Hepatocyte (in vitro differentiated cells): Measurements from ENCODE around the gene BHLHE23. TPM values are rescaled to one million over a fixed set of nuclear protein-coding genes. Genes with fewer than 3 reads are reported as not detected.

ENCODE experiments used
- DNase-seq: peaks from one replicate; pipeline ENCODE4 v3.0.0-alpha.2; 2016; ENCODE audit warnings: low spot score
- H2AFZ ChIP-seq: fragments of 200-600 bp; sonication (generic); 2 replicates; pipeline ENCODE4 v1.6.0; 2016; ENCODE audit warnings: antibody characterized with exemption, mild to moderate bottlenecking
- H3K27ac ChIP-seq: fragments of 200-600 bp; sonication (generic); 2 replicates; pipeline ENCODE4 v1.5.1; 2016; ENCODE audit warnings: mild to moderate bottlenecking
- H3K27me3 ChIP-seq: fragments of 200-600 bp; sonication (generic); 2 replicates; pipeline ENCODE4 v1.6.1; 2016
- H3K36me3 ChIP-seq: fragments of 200-600 bp; sonication (generic); replicated peaks from 2 replicates; pipeline ENCODE4 v1.5.1; 2016; ENCODE audit warnings: low read depth; ENCODE audit not compliant: insufficient read depth
- H3K4me1 ChIP-seq: fragments of 200-600 bp; sonication (generic); 2 replicates; pipeline ENCODE4 v1.5.1; 2016; ENCODE audit warnings: mild to moderate bottlenecking, moderate library complexity; ENCODE audit not compliant: insufficient read depth
- H3K4me2 ChIP-seq: fragments of 200-600 bp; sonication (generic); 2 replicates; pipeline ENCODE4 v1.6.0; 2016
- H3K4me3 ChIP-seq: fragments of 200-600 bp; sonication (generic); 2 replicates; pipeline ENCODE4 v1.5.1; 2016; ENCODE audit warnings: mild to moderate bottlenecking
- H3K79me2 ChIP-seq: fragments of 200-600 bp; sonication (generic); 2 replicates; pipeline ENCODE4 v1.6.0; 2017; ENCODE audit warnings: mild to moderate bottlenecking
- H3K9me2 ChIP-seq: fragments of 200-600 bp; sonication (generic); replicated peaks from 2 replicates; pipeline ENCODE4 v1.6.0; 2017; ENCODE audit warnings: mild to moderate bottlenecking; ENCODE audit not compliant: insufficient read depth
- H3K9me3 ChIP-seq: fragments of 200-600 bp; sonication (generic); 2 replicates; pipeline ENCODE4 v1.5.1; 2016; ENCODE audit warnings: low read depth, mild to moderate bottlenecking
- H4K20me1 ChIP-seq: fragments of 200-600 bp; sonication (generic); 2 replicates; pipeline ENCODE4 v1.6.0; 2016; ENCODE audit warnings: mild to moderate bottlenecking; ENCODE audit not compliant: insufficient read depth, poor library complexity, severe bottlenecking
- EZH2 ChIP-seq: fragments of 200-600 bp; sonication (generic); IDR thresholded peaks from 2 replicates; pipeline ENCODE4 v1.6.1; 2016; ENCODE audit warnings: antibody characterized with exemption, mild to moderate bottlenecking, borderline replicate concordance
- EZH2phosphoT487 ChIP-seq: fragments of 200-600 bp; sonication (generic); IDR thresholded peaks from one replicate; pipeline ENCODE4 v1.6.1; 2018; ENCODE audit warnings: antibody characterized with exemption, mild to moderate bottlenecking, low read depth, moderate library complexity; ENCODE audit not compliant: unreplicated experiment, severe bottlenecking
- WGBS: methylation state at CpG from one replicate; pipeline ENCODE4 v1.1.6; 2016; ENCODE audit warnings: low lambda C conversion rate; ENCODE audit errors: missing lambda C conversion rate; 5-methylcytosine and 5-hydroxymethylcytosine counted together
- polyA plus RNA-seq: library from polyadenylated mRNA; unstranded; fragments of >200 nt; fragmentation: Nextera tagmentation; extraction: Ambion mirVana; gene quantifications from 2 replicates; pipeline ENCODE4 v1.2.1, GENCODE V29; 2016
- total RNA-seq: library from RNA; depleted of rRNA; stranded (reverse); fragments of >200 nt; gene quantifications from 2 replicates; pipeline ENCODE4 v1.2.3, GENCODE V29; 2014
- TF ChIP-seq, protein P1 (sequence below): fragments of 200-600 bp; sonication (generic); IDR thresholded peaks from 2 replicates; pipeline ENCODE4 v1.5.1; 2016; ENCODE audit warnings: antibody characterized with exemption, mild to moderate bottlenecking; ENCODE audit not compliant: poor library complexity

The BHLHE23 gene
- total and polyA plus RNA-seq, 2 experiments from 2014 or later = not detected

GRCh38 chr20:63049561-63050221 is 42.9 kb upstream of the BHLHE23 start:
- Histone ChIP-seq H3K79me2 (no peaks in the 10 kb centered on the region), H3K4me3 (no peak overlapping the region), H3K9me3 (no peaks in the 10 kb centered on the region), H3K4me1 (no peaks in the 10 kb centered on the region), H3K9me2 (no peaks in the 10 kb centered on the region), H2AFZ (no peak overlapping the region), H3K27ac (no peak overlapping the region), H4K20me1 (no peaks in the 10 kb centered on the region), H3K27me3 (no peaks in the 10 kb centered on the region), H3K36me3 (no peaks in the 10 kb centered on the region), H3K4me2 (no peak overlapping the region)
- DNase-seq = no peak
- 91% methylated on average over 19 of the region's 19 CpGs for whole genome bisulfite sequencing
- no peak for TF ChIP-seq EZH2
- TF ChIP-seq EZH2phosphoT487 = no peak
- TF ChIP-seq, protein P1, sequence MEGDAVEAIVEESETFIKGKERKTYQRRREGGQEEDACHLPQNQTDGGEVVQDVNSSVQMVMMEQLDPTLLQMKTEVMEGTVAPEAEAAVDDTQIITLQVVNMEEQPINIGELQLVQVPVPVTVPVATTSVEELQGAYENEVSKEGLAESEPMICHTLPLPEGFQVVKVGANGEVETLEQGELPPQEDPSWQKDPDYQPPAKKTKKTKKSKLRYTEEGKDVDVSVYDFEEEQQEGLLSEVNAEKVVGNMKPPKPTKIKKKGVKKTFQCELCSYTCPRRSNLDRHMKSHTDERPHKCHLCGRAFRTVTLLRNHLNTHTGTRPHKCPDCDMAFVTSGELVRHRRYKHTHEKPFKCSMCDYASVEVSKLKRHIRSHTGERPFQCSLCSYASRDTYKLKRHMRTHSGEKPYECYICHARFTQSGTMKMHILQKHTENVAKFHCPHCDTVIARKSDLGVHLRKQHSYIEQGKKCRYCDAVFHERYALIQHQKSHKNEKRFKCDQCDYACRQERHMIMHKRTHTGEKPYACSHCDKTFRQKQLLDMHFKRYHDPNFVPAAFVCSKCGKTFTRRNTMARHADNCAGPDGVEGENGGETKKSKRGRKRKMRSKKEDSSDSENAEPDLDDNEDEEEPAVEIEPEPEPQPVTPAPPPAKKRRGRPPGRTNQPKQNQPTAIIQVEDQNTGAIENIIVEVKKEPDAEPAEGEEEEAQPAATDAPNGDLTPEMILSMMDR = no peak

DNA sequence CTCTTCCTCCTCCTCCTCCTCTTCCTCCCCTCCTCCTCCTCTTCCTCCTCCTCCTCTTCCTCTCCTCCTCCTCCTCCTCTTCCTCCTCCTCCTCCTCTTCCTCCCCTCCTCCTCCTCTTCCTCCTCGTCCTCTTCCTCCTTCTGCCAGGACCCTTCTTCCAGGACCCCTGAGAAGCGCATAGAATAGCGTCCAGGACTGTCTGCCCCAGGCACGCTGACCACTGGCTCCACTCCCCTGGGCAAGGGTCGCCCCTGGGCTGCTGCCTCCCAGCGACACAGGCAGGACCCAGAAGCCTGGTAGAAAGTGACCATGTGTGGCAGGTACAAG is 42.4 kb upstream of the BHLHE23 start:
- Histone ChIP-seq H4K20me1 (no peaks in the 10 kb centered on the region), H3K9me2 (no peaks in the 10 kb centered on the region), H3K4me3 (no peak overlapping the region), H3K9me3 (no peaks in the 10 kb centered on the region), H3K27ac (no peak overlapping the region), H3K36me3 (no peaks in the 10 kb centered on the region), H3K4me1 (no peaks in the 10 kb centered on the region), H2AFZ (no peak overlapping the region), H3K4me2 (no peak overlapping the region), H3K27me3 (no peaks in the 10 kb centered on the region), H3K79me2 (no peaks in the 10 kb centered on the region)
- 83% methylated on average over 6 of the region's 6 CpGs for WGBS
- TF ChIP-seq EZH2 (no peak), EZH2phosphoT487 (no peak)
- TF ChIP-seq, protein P1 = no peak
- DNase-seq = no peak

- no peak for DNase-seq
- no peaks in the 10 kb centered on the region for H3K27me3 ChIP-seq
These were observed 41.9 kb upstream of the BHLHE23 start for GRCh38 chr20:63048516-63049190.

More at GRCh38 chr20:63048516-63049190, 41.9 kb upstream of the BHLHE23 start:
- no peaks in the 10 kb centered on the region for H3K4me1 ChIP-seq
- H3K27ac ChIP-seq = no peak overlapping the region
- 95% methylated on average over 7 of the region's 12 CpGs for WGBS
- H4K20me1 ChIP-seq = no peaks in the 10 kb centered on the region
- H2AFZ ChIP-seq = no peak overlapping the region
- no peak overlapping the region for H3K4me3 ChIP-seq
- H3K36me3 ChIP-seq = no peaks in the 10 kb centered on the region
- H3K4me2 ChIP-seq = no peak overlapping the region
- no peaks in the 10 kb centered on the region for H3K9me2 ChIP-seq
- no peak for TF ChIP-seq EZH2
- TF ChIP-seq EZH2phosphoT487 = no peak
- TF ChIP-seq, protein P1 = no peak
- no peaks in the 10 kb centered on the region for H3K79me2 ChIP-seq
- H3K9me3 ChIP-seq = no peaks in the 10 kb centered on the region
